D721Med (cell line): Measurements from ENCODE around the gene FANCE.

Experiments used
- DNase-seq: peaks from one replicate; pipeline ENCODE4 v3.0.0; 2011; ENCODE audit warnings: low spot score; ENCODE audit not compliant: insufficient read length
- FAIRE-seq: peaks from 2 replicates; lab custom pipeline; 2011; peaks lifted over from hg19 to GRCh38; lab: Jason Lieb, UNC
- CTCF ChIP-seq: IDR thresholded peaks from 2 replicates; pipeline ENCODE4 v1.5.1; 2012; ENCODE audit warnings: mild to moderate bottlenecking, control low read depth; ENCODE audit not compliant: insufficient read depth; ENCODE audit errors: missing control alignments

Gene FANCE

GRCh38 chr6:35485402-35485877, 33.3 kb downstream of the FANCE start:
- no peak for FAIRE-seq
- TF ChIP-seq CTCF: no peak
- DNase-seq: no peak

DNA sequence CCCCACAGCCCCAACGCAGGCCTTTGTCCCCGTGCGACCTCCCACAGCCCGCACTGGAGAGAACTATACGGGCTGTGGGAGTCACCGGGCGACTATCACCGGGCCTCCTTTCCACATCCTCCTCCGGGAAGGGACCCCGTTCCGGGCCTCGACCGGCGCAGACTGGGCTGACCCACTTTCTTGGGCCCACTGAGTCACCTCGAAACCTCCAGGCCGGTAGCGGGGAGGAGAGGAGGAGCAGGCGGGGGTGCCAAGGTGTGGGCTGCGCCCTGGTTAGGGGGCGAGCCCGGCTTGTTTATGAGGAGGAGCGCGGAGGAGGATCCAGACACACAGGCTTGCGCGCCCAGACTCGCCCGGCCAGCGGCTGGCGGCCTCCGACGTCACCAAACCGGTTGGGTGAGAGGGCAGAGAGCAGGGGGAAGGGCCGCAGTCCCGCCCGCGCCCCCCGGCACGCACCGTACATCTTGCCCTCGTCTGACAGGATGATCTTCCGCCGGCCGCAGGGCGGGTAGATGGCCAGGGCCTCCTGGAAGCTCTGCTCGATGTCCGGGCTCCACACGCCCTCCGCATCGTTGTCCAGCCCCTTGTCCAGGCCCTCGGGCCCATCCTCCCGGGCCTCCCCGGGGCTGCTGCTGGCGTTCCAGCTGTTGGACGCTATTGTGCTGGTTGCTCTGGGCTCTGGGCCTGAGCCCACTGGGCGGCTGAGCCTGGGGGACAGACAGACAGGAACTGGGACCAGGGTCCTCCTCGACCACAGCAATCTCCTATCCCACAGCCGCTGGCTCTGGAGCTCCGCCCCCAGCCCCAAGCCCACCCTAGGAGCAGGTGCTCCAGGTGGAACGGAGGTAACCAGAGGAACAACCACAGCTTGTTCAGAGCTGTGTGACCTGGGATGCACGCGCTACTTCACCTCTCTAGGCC, 34.1 kb downstream of the FANCE start:
- no peak for DNase-seq
- FAIRE-seq: no peak
- no peak for TF ChIP-seq CTCF

- FAIRE-seq: no peak
- no peak for DNase-seq
- TF ChIP-seq CTCF: no peak
Measured at GRCh38 chr6:35487658-35488516, 35.7 kb downstream of the FANCE start.

- no peak for TF ChIP-seq CTCF
- DNase-seq (no peak), FAIRE-seq (no peak)
Measured at GRCh38 chr6:35488517-35488862, 36.4 kb downstream of the FANCE start.

DNA sequence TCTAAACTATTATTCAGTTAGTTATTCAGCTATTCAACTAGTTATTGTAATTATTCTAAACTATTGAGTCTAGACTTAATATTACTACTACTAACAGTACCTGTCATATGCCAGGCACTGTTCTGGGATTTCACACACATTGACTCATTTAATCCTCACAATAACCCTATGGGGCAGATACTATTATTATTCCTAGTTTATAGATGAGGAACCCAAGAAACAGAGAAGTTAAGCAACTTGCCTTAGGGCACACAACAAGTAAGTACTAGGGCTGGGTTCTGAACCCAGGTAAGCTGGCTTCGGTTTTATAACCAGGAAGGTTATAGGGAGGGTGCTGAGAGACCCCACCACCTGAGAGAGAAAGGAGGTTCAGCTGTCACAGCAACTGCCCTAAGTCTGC, 36.9 kb downstream of the FANCE start:
- no peak for TF ChIP-seq CTCF
- DNase-seq (no peak), FAIRE-seq (no peak)

DNA sequence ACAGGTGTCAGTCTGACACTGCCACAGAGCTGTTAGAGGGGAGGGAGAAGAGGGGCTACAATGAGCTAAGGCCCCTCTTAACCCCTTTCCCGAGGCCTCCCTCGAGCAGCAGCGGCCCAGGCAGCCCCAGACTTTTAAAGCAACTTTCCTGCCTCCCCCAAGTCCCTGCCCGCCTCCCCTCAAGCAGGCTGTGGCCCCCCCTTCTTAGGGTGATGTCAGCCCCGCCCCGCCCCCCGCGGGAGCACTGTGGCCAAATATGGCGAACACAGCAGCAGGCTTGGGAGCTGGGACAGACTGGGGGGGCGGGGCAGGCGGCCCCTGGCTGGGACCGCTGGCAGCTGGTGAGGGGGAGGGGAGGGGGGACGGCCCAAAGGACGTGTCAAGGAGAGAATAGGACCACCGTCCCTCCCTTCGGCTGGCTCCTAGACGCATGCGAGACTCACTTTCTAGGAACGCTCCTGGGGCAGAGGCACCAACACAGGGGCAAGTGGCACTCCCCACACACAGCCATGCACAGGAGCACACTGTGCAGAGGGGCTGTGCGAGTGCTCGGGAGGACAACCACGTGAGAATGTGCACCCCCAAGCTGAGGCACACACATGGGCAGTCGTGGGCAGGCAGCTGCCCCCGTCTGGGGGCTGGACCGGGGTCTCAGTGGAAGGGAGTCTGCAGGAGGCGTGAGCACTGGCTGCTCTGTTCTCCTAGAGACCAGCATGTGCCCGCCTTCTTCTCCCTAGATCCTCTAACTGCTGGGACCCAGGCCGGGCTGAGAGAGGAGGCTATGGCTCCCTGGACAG, 38.1 kb downstream of the FANCE start:
- FAIRE-seq: no peak
- TF ChIP-seq CTCF: no peak
- no peak for DNase-seq
